Measurements from ENCODE around the gene MREG. TPM values are rescaled to one million over a fixed set of nuclear protein-coding genes. Genes with fewer than 3 reads are reported as not detected.

MREG gene
- total RNA-seq, 1 experiment from 2014 or later: 16.9 TPM

GRCh38 chr2:215966951-215967350 is 46.4 kb downstream of the MREG start:
- no peak overlapping the region for H2AFZ ChIP-seq (ENCODE audit: low read depth, low read length, poor library complexity, severe bottlenecking)
- peaks cover 6% of the 10 kb centered on the region; the same call in 1 of the 2 replicates for H3K79me2 ChIP-seq (ENCODE audit: insufficient read depth, low read length)
- ATAC-seq: no peak
- CTCF ChIA-PET: no interaction called here
- H4K20me1 ChIP-seq (ENCODE audit: insufficient read depth): no peaks in the 10 kb centered on the region
- H3K9me2 ChIP-seq (ENCODE audit: insufficient read depth): no peaks in the 10 kb centered on the region
- intact Hi-C loops (cut with micrococcal nuclease): no loop called here
- H3K9ac ChIP-seq (ENCODE audit: low read length): no peak overlapping the region
- TF ChIP-seq ZBTB33 (IDR thresholded peaks at IDR 0.05; ENCODE audit: extremely low read depth, insufficient replicate concordance, low read length) (no peak), JUND (IDR thresholded peaks at IDR 0.05) (no peak)
- no peak overlapping the region for H3K27ac ChIP-seq (ENCODE audit: low read depth, low read length)
- no TSS peak for BruUV-seq (replicated peaks)
- no peaks in the 10 kb centered on the region for H3K27me3 ChIP-seq (ENCODE audit: insufficient read depth, low read length)
- H3K4me2 ChIP-seq (ENCODE audit: low read length): no peak overlapping the region
- POLR2A ChIA-PET: no interaction called here
- no peaks in the 10 kb centered on the region for H3K9me3 ChIP-seq (ENCODE audit: control insufficient read depth in 1 of 2, insufficient read depth in 1 of 2, low read depth in 1 of 2, low read length in 2 of 2)
- RAD21 ChIA-PET (ENCODE audit: low non-redundant PET in 1 of 2, low total read pairs in 2 of 2, uncharacterized antibody in 2 of 2, unreplicated experiment in 2 of 2): no interaction called here
- no peak for DNase-seq (ENCODE audit: low read depth, low spot score)
- H3K4me1 ChIP-seq (ENCODE audit: control insufficient read depth in 1 of 2, insufficient read depth in 2 of 2, low read length in 2 of 2): peaks cover 0 to 4% of the 10 kb centered on the region in 2 experiments; a peak in 1 of 4 replicates
- no peaks in the 10 kb centered on the region for H3K36me3 ChIP-seq (ENCODE audit: control insufficient read depth in 1 of 2, insufficient read depth in 2 of 2, low read length in 2 of 2)
- no peak overlapping the region for H3K4me3 ChIP-seq (replicated peaks in 1 of 2; ENCODE audit: low read depth in 1 of 2, low read length in 2 of 2)

GRCh38 chr2:215966274-215966673 is 47.1 kb downstream of the MREG start:
- Histone ChIP-seq H3K79me2 (ENCODE audit: insufficient read depth, low read length) (peaks cover 6% of the 10 kb centered on the region; the same call in 1 of the 2 replicates), H3K4me1 (ENCODE audit: control insufficient read depth in 1 of 2, insufficient read depth in 2 of 2, low read length in 2 of 2) (peaks cover 0 to 4% of the 10 kb centered on the region in 2 experiments; a peak in 1 of 4 replicates), H3K4me2 (ENCODE audit: low read length) (no peak overlapping the region), H3K36me3 (ENCODE audit: control insufficient read depth in 1 of 2, insufficient read depth in 2 of 2, low read length in 2 of 2) (no peaks in the 10 kb centered on the region), H4K20me1 (ENCODE audit: insufficient read depth) (no peaks in the 10 kb centered on the region), H3K9me3 (ENCODE audit: control insufficient read depth in 1 of 2, insufficient read depth in 1 of 2, low read depth in 1 of 2, low read length in 2 of 2) (no peaks in the 10 kb centered on the region), H3K9me2 (ENCODE audit: insufficient read depth) (no peaks in the 10 kb centered on the region), H3K27me3 (ENCODE audit: insufficient read depth, low read length) (no peaks in the 10 kb centered on the region), H3K27ac (ENCODE audit: low read depth, low read length) (no peak overlapping the region), H3K9ac (ENCODE audit: low read length) (no peak overlapping the region), H3K4me3 (replicated peaks in 1 of 2; ENCODE audit: low read depth in 1 of 2, low read length in 2 of 2) (no peak overlapping the region), H2AFZ (ENCODE audit: low read depth, low read length, poor library complexity, severe bottlenecking) (no peak overlapping the region)
- BruUV-seq (replicated peaks): no TSS peak
- ChIA-PET RAD21 (ENCODE audit: low non-redundant PET in 1 of 2, low total read pairs in 2 of 2, uncharacterized antibody in 2 of 2, unreplicated experiment in 2 of 2) (no interaction called here), CTCF (interaction anchor here (1.4 kb wide), 1 partner anchor 16 kb away, joined by 4 read pairs; no protein-coding TSS in a partner anchor), POLR2A (no interaction called here)
- DNase-seq (ENCODE audit: low read depth, low spot score): no peak
- ATAC-seq: no peak
- TF ChIP-seq JUND (IDR thresholded peaks at IDR 0.05): no peak
- TF ChIP-seq SP1 (IDR thresholded peaks at IDR 0.05; ENCODE audit: low read depth): no peak
- TF ChIP-seq YY1 (IDR thresholded peaks at IDR 0.05; ENCODE audit: extremely low read depth, insufficient replicate concordance, low read depth, low read length): no peak
- no peak for TF ChIP-seq REST (IDR thresholded peaks at IDR 0.05; ENCODE audit: low read depth)
- no peak for TF ChIP-seq TCF7L2 (IDR thresholded peaks at IDR 0.05; ENCODE audit: borderline replicate concordance, extremely low read depth, insufficient read depth, insufficient read length)
- intact Hi-C loops (cut with micrococcal nuclease): no loop called here

Data from HCT116 (cell line).